GM19467 (cell line): ENCODE data around the gene ELOA2.
"Not testable (repeated sequence)": the region's sequence is repeated elsewhere in the genome, so short reads cannot be mapped to it uniquely, and the experiment has no call there.

Experiments used
- ATAC-seq: cut with Tn5 transposase; IDR thresholded peaks from one replicate; pipeline ENCODE4 v1.9.1; 2021; ENCODE audit warnings: mild to moderate bottlenecking, moderate library complexity; ENCODE audit not compliant: unreplicated experiment

The ELOA2 gene

DNA sequence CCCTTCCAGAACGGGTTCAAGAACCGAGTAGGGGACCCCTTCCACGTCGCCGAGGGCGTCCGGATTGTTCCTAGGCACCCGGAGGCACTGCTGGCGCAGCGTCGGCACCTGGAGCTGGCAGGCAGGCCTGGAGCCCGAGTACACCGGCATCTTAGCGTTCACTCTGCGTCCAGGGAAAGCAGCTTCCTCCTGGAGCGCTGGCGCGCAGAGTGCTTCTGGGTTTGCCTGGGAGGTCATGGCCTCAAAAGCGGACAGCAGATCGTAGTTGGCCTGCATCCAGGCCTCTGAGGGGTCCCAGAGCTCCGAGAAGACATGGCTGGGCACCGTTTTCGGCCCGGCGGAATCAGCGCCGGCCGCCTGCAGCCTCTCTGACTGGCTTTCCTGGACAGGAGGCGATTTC is 12.6 kb downstream of the ELOA2 start:
- not testable (repeated sequence) for ATAC-seq

DNA sequence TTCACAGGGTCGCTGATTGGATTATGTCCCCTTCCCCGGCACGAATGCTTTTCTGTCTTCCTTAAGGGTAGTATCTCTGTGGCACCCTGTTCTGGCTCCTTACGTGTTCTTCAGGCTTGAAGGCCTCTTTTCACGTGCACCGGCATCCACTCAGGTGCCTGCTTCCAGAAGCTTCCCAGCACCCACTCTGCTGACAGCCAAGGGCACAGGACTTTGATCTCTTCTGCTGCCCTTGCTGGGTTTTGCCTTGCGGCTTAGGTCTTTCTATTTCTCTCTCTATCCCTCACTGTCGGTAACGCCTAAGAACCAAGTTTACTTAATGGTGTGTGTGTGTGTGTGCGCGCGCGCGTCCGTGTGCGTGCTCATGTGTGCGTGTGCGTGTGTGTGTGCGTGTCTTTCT is 14.7 kb downstream of the ELOA2 start:
- ATAC-seq: not testable (repeated sequence)

DNA sequence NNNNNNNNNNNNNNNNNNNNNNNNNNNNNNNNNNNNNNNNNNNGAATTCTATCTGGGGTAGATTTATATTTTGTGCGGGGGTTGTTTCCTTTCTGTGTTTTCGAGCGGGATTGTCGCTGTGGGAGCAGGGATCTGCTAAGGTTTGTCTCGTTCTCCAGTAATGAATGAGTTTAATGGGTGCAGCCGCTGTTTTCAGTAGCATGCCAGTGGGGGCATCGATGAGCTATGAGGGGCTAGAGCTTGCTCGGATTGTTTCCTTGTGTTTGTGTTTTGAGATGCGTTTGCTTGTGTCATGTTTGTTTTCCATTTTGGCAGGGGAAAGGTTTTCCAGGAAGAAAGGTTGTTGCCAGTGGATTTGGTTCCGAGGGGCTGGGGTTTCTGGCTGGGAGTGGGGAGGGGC is 15.6 kb downstream of the ELOA2 start:
- not testable (repeated sequence) for ATAC-seq
